AML-193 (cell line): ENCODE data around the gene PREPL.

Source experiments
- DNase-seq, 2 experiments: peaks; one replicate each; lab custom pipeline; 2025; lab: John Stamatoyannopoulos, UW

Gene PREPL

DNA sequence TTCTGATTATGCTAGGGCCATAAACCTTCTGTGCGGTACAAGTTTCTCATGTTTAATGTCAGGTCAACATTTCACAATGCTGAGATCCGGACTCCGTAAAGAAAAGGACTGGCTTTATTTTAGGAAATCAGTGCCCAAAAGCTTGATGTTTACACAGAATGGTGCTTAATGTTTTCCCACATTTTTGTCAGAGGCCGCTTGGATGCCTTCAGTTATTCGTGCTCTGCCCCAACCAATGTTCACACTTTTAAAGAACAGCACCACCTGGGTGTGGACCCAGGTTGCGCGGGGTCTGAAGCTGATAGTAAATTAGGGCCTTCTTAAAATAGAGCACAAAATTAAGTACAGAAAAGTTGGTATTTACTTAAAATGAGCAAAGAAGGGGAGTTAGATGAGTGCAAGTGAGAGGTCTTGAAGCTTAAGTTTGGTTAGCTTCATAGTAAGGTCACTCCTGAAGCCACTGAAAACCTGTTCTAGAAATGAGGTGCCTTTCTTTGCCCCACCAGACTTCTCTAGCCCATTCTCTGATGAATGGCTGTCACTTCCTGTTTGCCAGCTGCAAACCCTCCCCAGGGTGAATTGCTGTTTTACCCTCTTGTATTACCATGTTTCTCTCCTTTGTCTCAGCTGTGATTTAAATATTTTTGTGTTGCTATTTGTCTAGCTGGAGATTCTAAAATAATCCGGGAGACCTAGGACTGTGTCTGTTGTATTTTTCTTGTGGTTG lies 65.5 kb downstream of the PREPL start:
- DNase-seq = no peak

DNA sequence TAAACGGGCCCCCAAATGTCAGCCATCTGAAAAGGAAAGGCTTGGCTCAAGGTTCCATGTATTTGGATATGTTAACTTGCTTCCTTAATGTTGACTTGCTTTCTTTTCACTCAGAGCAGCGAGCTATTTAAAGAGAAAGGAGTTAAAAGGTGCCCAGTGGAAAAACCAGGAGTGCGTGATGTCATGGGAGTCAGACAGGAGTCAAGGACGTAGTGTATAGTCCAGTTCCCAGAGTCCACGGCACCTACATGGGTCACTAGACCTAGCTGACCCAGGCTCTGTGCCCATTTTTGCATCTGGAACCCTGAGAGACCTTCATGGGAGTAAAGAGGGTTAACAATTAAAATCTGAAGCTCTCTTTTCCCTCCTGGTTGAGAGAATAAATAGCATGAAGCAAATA lies 66.2 kb downstream of the PREPL start:
- DNase-seq = no peak

DNA sequence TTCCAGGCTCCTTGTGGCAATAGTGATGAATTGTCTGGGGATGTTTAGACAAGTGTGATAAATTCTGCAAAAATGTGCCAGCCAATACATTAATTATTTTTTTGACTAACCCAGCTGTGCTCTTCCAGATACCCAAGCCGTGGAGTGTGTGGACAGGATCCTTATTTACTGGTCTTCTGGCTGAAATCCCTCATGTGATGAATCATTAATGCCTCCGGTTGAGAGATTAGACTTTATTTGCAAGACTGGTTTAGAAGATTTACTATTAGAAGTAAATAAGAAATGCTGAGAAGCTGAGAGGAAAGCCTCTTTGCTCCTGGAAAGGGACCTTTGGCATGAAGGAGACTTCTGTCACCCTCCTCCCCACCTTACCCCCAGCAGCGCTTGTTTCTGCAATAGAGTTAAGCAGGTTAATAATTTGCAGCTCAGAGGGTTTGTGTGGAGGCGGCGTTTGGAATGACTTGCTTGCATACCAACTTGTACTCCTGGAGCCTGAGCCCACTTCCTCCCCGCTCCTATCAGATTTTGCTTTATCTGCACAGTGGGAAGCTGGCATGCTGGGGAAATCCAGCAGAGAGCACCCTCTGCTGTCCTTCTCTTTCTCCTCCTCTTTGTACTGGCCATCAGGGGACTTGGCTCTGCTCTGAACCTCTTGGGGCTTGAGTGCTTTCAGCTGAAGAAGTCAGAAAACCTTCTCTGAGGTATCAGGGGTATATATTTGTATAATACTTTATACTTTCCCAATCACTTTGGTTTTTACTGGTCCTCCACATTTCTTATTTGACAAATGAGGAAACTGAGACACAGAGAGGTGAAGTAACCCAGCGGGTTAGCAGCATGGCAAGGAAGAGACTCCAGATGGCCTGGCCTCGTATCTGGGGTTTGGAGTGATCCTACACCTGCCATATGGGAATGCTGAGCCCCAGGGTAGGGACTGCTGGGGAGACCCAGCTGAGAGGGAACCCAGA lies 69.7 kb downstream of the PREPL start:
- DNase-seq = peak; percentile 17 to 33

DNA sequence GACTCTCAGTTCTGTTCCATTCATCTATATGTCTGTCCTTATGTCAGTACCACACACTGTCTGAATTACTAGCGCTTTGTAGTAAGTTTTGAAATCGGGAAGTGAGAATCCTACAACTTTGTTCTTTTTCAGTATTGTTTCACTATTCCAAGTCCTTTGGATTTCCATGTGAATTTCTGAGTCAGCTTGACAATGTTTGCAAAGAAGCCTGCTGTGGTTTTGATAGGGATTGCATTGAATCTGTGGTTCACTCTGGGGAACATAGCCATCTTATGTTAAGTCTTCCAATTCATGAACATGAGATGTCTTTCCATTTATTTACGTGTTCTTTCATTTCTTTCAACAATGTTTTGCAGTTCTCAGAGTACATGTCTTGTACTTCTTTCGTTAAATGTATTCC lies 71.0 kb downstream of the PREPL start:
- DNase-seq = no peak

DNA sequence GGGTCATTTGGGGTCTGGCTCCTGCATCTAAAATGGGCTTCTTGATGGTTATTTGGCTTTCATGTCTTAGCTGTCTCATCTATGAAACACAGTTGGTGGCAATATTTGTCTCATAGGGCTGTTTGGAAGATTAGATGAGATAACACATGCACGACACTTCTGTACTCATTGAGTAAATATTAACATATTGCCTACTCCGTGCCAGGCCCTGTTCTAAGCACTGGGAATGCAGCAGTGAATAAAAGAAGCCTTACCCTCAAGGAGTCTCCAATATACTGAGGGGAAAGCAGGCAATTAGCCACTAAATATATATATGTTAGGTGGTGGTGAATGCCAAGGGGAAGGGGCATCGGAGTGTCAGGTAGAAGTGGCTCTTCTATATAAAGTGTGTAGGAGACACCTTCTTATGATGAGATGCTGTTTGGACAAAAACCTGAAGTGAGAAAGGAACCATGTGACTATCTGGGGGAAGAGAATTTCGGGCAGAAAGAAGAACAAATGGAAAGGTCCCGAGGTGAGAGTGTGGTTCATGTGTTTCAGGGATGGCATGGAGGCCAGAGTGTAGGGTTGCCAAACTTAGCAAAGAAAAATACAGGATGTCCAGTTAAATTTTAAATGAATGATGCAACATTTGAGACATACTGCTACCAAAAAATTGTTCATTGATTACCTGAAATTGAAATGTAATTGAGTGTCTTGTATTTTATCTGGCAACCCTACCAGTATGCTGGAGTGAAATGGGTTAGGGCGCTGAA lies 74.2 kb downstream of the PREPL start:
- DNase-seq = no peak

DNA sequence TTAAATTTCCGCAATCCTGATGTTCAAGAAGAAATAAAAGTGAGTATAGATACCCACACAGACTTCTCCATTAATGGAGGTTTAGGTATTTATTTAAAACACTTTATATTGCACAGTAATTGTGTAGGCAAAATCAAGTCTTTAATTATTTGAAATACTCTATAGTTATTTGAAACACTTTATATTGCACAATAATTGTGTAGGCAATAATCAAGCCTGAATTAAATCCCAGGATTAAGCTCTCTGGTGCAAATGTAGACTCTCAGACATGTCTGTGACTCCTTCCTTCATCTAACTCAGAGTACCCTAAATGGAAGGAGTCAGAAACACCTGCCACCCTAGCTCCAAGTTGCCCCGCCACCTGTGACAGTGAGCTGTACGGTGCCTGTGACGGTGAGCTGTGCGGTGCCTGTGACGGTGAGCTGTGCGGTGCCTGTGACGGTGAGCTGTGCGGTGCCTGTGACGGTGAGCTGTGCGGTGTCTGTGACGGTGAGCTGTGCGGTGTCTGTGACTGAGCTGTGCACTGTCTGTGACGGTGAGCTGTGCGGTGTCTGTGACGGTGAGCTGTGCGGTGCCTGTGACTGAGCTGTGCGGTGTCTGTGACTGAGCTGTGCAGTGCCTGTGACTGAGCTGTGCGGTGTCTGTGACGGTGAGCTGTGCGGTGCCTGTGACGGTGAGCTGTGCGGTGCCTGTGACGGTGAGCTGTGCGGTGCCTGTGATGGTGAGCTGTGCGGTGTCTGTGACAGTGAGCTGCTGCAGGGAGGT lies 75.0 kb downstream of the PREPL start:
- DNase-seq = no peak

DNA sequence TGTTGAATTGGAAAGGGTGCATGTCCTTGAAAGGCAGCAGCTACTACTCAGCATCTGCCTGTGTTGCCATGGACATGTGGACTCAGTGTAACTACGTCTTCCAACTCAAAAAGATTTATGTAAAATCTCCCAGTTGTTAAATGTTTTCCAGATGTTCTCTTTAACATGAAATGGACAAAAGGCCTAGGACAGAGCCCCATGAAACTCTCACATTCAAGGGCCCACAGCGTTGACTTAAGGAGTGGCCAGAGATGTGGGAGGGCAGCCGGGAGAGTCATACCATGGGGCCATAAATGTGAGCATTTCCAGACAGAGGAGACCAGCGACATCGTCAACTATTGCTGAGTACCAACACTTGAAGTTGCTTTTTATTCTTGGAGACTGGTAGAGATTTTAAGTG lies 76.1 kb downstream of the PREPL start:
- no peak for DNase-seq

DNA sequence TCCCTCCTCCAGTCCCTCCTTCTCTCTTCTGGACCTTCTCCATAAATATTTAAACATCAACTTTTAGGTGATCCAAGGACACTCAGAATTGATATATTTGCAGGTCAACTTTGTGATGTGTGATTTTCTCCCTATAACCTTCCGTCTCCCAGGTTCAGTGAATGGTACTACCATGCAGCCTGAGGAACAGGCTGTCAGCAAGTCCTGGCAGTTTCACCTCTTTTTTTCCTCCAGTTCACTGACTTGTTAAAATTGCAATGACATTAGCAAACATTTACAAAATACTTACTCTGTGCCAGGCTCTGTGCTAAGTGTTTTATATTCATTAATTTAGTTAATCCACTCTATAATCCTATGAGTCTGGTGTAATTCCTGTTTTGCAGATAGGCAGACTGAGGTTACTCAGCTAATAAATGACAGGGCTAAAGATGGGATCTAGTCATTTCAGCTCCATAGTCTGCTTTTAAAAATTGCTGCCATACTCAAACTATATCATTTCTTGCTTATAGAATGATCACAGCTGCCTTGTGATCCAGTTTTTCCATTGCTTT lies 78.1 kb downstream of the PREPL start:
- DNase-seq = no peak

DNA sequence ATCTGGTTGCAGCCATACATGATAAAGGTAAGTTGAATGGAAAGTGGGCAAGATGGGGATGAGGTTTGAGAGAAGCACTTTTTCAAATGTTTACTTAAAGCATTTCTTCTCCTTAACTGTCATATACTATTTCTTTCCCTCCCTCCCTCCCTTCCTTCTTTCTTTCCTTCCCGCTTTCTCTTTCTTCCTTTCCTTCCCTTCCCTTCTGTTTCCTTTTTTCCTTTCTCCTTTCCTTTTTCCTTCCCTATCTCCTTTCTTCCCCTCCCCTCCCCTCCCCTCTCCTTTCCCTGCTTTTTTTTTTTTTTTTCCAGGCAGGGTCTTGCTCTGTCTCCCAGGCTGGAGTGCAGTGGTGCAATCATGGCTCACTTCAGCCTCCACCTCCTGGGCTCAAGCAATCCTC lies 80.4 kb downstream of the PREPL start:
- no peak for DNase-seq

DNA sequence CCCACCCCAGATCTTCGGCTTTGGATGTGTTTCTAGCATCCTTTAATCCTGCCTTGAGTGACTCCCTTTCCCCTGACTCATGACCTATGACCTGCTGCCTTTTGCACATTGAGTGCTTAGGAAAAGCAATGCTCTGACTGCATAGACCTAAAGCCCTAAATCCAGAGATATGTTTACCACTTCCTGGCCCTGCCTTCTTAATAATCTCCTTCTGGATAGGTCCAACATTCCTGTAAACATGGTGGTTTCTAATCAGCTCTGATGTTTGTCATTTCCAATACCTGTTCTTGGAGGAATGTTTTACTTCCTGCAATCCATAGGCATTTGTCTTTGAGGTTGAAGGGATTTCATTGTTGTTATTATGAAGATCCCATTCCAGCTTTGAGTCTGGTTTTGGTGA lies 83.8 kb downstream of the PREPL start:
- no peak for DNase-seq

DNA sequence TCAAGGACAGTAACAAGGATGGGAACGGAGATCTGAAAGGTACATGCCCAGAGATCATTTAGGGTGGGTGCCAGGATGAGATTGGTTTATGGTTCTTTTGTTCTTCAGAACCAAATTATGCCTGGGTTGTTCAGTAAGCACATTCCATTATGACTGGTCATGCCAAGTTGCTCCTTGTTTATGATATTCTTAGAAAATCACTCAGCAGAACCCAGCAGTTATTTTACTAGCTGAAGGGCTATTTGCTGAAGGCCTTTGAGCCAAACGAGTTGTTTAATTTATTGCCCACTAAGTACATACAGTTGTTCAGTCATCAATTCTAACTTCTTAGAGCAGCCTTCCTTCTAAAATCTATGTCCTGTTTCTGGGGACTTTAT lies 85.4 kb downstream of the PREPL start:
- no peak for DNase-seq

DNA sequence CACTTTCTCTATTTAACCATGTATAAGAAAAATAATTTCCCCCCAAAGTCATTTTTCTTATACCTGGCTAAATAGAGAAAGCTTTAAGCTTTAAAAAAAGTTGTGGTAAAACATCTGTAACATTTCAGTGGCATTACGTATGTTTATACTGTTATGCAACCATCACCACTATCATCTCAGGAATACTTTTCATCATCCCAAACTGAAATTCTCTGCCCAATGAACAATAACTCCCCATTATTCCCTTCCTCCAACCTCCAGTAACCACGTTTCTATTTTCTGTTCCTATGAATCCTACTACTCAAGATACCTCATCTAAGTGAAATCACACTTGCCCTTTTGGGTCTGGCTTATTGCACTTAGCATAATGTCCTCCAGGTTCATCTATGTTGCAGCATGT lies 87.7 kb downstream of the PREPL start:
- no peak for DNase-seq

DNA sequence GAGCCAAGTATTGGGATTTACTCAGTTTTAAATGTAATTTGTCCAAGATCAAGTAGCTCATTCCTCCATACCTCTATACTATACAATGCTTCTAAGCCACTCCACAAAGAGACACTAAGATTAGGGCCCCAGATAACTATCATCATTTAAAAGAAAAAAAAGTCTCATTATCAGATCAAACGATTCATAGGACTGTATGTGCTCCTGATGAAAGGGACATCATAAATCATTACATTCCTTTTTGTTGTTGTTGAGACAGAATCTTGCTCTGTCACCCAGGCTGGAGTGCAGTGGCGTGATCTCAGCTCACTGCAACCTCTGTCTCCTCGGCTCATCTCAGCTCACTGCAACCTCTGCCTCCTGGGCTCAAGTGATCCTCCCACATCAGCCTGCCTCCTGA lies 88.2 kb downstream of the PREPL start:
- no peak for DNase-seq

DNA sequence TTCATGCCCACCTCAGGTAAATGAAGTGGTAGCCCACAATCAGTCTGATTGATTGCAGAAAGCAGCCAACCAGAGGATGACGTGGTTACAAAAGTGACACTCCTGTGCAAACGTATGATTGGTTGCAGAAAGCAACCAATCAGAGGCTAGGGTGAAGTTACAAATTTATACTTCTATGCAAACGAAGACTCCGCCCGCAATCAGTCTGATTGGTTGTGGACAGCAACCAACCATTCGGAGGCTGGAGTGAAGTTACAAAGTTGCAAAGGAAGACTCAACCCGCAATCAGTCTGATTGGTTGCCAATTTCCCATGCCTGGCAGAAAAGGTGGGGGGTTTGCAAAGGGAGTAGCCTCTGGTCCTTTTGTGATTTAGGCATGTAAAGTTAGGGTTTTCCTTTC lies 90.0 kb downstream of the PREPL start:
- no peak for DNase-seq

DNA sequence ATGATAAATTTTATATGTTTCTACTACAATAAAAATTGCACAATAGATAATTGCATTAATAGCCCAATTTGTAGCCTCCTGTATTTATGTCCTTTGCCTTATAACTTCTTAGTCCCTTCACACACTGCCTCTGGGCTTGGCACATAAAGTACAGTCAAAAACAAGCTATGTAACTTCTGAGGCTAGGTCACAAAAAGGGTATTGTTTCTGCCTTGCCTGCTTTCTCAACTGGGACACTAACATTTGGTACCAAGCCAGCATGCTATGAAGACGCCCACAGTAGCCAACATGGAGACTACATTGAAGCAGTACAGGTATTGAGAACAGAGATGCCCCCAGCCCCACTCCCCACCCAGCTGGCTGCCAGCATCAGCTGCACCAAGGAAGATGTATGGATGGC lies 91.5 kb downstream of the PREPL start:
- no peak for DNase-seq

DNA sequence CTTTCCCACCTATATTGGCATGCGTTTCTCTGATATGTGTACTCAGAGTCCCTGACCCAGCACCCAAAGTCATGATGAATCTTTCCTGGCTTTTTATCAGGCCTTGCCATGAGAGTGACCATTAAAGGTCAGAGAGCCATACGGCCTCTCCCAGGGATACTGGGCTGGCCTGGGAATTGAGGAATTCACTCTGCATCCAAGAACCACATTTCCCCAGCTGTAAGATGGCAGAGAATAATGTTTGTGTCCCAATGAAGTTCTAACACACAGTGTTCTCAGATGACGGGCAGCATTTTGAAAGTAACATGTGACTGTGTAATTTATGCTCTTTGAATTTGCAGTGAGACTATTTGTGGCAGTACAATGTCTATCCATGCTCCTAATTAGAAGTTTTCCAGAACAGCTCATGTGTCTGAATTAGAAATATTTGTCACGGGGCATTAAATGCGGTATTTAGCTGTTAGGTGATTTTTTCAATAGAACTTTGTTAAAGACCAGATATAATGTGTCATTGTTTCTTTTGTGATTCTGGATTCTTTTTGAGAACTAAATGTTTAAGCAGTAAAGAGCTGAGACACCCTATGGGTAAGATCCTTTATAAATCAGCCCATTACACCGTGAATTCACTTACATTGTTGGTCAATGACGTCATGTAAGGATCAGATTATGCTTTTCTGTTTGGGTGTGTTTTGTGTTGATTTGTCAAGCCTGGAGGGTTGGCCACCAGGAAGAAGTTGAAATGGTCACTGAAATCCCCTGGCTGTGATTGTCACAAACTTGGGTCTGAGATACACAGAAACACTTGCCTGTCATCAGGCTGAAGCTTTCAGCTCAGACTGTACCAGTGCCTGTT lies 93.3 kb downstream of the PREPL start:
- DNase-seq = no peak
